AG09319 (cell line): Measurements from ENCODE around the gene TEAD2.
"Not testable (repeated sequence)": the region's sequence is repeated elsewhere in the genome, so short reads cannot be mapped to it uniquely, and the experiment has no call there.

Experiments
- DNase-seq: peaks from one replicate; pipeline ENCODE4 v3.0.0-alpha.2; 2010; ENCODE audit warnings: low read depth; ENCODE audit errors: extremely low read depth
- CTCF ChIP-seq: IDR thresholded peaks from 2 replicates; pipeline ENCODE4 v1.5.1; 2011; ENCODE audit warnings: low read depth, mild to moderate bottlenecking, inconsistent platforms, low read length, moderate library complexity

The TEAD2 gene

DNA sequence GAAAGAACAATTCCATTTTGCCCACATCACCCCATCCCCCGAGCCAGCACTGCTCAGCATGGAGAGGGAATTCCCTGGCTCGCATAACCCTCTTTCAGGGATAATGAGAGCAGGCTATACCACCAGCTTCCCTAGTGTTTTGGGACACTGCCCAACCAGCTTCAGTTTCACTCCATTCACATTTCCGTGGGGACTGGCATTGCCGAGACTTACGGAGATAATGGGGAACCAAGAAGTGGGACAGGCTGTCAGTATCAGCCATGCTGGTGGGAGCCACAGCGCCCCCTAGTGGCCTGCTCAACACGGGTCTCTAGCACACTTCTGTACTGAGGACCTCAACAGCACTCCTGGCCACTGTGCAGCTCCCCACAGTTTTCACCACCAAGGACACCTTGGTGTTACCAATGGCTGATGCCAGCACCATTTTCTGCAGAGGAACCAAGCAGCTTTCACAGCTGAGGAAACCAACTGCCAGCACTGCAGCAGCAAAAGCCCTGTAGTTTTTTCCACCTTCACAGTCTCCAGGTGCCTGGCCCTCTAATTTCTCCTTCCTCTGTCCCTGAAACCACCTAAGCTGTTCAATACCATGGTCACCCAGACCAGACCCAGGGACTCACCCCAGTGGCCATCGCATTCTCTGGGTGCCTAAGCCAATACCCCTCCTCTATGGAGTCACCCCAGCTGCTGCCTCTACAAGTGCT is 60.9 kb downstream of the TEAD2 start:
- peak; percentile 79 for TF ChIP-seq CTCF
- no peak for DNase-seq

DNA sequence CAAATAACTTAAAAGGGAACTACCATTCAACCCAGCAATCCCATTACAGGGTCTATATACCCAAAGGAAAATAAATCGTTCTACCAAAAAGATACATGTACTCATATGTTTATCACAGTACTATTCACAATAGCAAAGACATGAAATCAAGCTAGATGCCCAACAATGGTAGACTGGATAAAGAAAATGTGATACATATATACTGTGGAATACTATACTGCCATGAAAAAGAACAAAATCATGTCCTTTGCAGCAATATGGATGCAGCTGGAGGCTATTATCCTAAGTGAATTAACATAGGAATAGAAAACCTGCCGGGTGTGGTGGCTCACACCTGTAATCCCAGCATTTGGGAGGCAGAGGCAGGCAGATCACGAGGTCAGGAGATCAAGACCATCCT is 63.6 kb downstream of the TEAD2 start:
- DNase-seq = not testable (repeated sequence)

DNA sequence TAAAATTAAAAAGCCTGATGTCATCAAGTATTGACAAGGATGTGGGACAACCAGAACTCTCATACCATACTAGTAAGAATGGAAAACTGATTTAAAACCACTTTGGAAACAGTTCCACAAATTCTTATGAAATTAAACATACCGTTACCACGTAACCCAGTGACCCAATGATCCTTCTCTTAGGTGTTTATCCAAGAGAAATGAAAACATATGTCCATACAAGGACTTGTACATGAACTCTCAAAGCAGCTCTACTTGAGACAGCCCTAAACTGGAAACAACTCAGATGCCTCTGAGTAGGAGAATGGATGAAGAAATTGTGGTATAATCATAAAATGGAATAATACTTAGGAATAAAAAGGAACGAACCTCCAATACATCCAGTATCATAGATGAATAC is 64.8 kb downstream of the TEAD2 start:
- no peak for TF ChIP-seq CTCF
- DNase-seq = no peak

DNA sequence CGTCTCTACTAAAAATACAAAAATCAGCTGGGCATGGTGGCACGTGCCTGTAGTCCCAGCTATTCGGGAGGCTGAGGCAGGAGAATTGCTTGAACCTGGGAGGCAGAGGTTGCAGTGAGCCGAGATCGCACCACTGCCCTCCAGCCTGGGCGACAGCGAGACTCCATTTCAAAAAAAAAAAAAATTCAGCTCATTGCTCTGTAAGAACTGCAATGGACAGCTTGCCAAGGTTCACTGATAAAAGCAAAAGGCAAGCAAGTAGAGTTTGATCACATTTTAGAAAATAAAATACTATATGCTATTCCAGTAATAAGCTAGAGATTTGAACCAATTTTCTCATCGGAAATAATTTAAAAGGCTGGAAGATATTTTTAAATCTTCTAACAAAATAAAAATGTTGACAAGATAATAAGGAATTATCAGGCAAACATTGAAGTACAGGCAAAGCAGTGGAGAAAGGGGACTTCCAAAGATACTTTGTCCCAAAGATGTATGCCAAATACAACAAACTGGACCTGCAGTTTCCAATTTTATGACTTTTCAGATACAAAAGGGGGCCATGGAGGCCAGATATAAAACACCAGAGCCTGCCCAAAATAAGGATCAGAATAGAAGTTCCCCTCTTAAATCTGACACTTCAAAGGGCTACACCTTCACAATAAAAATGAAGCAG is 66.9 kb downstream of the TEAD2 start:
- TF ChIP-seq CTCF = no peak
- DNase-seq = no peak

DNA sequence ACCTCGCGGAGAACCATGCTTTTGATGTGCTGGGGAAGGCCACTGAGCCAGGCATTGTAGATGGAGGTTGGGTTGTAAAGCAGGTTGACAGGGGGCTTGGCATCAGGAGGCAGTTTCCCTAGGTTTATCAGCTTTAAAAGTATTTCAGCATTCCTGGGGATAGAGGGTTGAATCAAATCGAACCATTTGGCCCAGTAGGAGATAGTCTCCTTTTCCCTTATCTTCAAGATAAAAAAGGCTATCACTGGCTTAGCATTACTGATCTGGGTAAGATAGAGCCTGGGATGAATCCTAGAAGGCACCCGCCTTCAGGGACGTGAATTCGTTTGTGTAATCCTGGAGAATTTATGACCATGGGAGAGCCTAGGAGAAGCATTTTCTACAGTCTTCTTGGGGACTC is 67.8 kb downstream of the TEAD2 start:
- no peak for DNase-seq
- TF ChIP-seq CTCF = no peak
